Fibroblast of skin of right quadriceps (primary cell): ENCODE measurements around the gene NCAM1.

Source experiments
- DNase-seq: peaks from one replicate; pipeline ENCODE4 v3.0.0-alpha.2; 2013

NCAM1 gene

DNA sequence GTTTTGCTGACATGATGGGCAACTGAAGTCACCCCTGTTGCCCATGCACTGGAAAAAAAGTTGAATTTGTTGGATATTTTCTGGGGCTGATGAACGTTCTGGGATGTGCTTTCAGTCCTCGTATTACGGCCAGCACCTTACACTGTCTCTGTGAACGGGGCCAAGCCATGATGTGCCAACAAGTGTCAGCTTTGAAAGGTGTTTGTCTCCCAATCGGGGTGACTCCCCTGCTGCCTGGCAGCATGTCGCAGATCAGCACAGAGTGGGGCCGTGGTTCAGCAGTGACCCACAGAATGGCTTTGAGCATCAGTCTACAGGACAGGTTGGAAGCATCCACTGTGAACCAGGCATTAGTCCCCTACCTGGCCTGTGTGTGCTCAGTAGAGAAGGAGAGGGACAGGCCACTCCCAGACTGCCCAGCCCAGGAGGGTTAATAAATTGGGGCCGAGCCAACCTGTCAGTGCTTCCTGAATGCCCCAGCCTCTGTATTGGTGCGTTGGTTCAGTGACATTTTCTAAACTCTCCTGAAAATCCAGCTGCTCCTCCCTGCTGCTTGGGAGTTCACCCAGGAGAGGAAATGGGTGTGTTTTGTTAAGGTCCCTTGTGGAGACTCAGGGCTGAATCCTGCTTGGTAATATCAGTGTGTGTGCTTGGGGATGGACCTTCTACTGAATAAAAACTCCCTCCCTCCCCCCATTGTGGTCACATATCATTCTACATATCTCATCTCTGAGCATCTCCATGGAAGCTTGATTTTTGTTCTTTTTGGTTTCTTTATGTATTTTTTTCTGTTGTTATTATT lies 302.4 kb downstream of the NCAM1 start:
- DNase-seq: no peak

GRCh38 chr11:113265362-113265761 lies 304.1 kb downstream of the NCAM1 start:
- DNase-seq: no peak

DNA sequence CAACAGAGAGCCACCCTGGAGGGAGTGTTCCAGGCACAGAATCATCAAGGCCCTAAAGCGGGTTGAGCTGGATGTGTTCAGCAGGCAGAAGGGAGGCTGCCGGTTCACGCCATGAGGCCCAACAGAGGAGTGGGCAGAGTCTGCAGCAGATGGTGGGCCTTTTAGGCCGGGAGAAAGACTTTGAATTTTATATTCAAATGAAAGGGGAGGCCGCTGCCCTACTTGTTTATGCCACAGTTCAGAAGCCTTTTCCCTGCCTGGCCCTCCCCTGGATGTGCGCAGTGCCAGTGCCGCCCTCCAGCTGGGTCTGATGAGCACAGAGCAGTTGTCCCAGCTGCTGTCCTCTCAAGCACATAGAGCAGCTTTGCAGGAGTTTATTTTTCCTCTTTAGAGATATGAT lies 306.3 kb downstream of the NCAM1 start:
- no peak for DNase-seq

DNA sequence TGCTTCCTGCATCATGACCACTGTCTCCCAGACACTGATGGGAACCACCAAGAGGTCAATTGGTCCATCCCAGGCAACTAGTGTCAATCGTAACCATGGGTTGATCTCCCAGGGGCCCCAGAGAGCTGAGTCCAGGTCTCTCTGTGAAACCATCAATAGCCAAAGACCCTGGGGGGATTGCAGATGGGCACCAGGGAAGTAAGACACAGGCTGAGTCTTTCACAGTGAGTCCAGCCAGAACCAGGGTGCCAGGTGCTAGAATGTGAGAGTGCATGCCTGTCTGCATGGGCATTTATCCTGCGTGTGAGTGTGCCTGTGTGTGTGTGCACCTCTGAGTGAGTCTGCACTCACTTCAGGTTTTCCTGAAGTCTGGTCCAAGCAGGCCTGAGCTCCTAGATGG lies 307.9 kb downstream of the NCAM1 start:
- no peak for DNase-seq

DNA sequence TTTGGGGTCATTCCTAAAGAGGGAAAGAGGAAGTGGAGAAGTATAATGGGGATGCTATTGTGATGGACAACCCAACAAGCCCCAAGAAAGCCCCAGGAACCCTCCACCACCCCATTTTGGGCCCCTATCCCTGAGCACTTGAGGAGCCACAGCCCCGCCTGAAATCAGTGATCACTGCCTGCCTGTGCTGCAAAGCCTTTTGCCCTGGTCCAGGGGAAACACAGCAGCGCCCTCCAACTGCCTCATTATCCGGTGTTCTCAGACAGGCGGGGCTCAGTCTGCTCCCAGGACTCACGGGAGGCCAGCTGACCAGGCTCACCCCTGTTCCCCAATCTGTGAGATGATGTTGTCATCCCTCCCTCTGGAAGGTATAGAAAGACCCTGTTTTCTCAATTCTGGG lies 308.4 kb downstream of the NCAM1 start:
- no peak for DNase-seq

DNA sequence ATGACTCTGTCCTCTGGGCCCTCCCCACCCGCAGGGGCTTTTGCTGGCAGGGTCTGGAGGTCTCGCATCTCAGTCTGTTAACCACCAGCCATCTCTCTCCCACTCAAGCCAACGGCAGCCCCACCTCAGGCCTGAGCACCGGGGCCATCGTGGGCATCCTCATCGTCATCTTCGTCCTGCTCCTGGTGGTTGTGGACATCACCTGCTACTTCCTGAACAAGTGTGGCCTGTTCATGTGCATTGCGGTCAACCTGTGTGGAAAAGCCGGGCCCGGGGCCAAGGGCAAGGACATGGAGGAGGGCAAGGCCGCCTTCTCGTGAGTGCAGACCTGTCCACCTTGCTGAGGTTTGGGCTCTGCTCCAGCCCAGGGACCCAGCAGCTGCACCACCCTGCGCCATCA lies 308.9 kb downstream of the NCAM1 start:
- no peak for DNase-seq

DNA sequence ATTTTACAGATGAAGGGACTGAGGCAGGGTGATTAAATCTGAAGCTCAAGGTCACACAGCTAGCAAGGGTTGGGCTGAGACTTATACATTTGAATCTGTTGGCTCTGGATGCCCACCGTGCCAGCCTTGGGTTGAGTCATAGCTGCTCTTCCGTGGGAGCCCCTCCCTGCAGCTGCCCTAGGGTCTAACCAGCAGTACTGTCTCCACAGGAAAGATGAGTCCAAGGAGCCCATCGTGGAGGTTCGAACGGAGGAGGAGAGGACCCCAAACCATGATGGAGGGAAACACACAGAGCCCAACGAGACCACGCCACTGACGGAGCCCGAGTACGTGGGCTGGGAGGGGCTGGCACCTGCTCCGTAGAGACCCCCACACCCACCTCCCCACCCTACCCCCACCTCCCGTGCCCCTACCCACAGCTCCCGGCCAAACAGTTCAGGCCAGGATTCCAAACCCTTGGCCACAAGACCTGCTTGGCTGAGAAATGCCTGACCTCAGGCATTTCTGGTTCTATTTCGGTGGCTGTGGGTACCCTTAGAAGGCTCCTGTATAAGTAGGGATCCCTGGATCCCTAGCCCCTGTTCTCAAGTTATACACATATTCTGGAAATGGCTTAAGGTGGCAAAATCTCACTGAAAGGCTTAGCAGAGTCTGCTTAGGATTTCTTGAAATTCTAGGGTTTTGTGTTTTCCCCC lies 310.5 kb downstream of the NCAM1 start:
- DNase-seq: no peak

GRCh38 chr11:113272281-113272680 lies 311.1 kb downstream of the NCAM1 start:
- no peak for DNase-seq

DNA sequence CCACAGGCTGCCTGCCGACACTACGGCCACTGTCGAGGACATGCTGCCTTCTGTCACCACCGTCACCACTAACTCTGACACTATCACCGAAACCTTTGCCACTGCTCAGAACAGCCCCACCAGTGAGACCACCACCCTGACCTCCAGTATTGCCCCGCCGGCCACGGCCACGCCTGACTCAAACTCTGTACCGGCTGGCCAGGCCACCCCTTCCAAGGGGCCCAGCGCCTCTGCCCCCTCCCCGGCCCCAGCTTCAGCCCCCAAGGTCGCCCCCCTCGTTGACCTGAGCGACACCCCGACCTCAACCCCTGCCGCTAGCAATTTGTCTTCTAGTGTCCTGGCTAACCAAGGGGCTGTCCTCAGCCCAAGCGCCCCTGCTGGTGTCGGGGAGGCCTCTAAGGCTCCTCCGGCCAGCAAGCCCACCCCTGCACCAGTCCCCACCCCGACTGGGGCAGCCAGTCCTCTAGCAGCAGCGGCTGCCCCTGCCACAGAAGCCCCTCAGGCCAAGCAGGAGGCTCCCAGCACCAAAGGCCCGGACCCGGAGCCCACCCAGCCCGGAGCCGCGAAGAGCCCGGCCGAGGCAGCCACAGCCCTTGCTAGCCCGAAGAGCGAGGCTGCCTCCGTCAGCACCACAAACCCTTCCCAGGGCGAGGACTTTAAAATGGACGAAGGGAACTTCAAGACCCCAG lies 311.9 kb downstream of the NCAM1 start:
- no peak for DNase-seq

- no peak for DNase-seq
Measured at GRCh38 chr11:113273720-113274119, 312.5 kb downstream of the NCAM1 start.

GRCh38 chr11:113274713-113275582 lies 313.7 kb downstream of the NCAM1 start:
- no peak for DNase-seq

GRCh38 chr11:113275602-113276001 lies 314.4 kb downstream of the NCAM1 start:
- no peak for DNase-seq

DNA sequence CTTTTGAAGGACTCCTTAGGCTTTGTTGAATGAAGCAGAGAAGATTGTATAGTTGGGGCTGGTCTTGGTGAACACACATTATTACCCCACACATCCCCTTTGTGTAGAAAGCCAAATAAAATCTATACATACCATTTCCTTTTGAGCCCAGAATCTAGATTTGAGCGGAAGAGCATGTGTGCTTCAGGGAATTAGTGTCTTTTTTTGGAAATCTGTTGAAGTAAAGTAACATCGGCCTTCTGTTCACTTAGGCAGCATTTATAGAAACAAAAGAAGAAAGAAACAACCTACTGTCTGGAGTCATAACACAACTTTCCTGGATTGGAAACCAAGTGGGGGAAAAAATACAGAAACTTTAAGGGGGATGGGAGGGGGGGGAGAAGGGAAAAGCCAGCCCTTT lies 315.2 kb downstream of the NCAM1 start:
- no peak for DNase-seq

GRCh38 chr11:113277907-113278306 lies 316.7 kb downstream of the NCAM1 start:
- DNase-seq: no peak

DNA sequence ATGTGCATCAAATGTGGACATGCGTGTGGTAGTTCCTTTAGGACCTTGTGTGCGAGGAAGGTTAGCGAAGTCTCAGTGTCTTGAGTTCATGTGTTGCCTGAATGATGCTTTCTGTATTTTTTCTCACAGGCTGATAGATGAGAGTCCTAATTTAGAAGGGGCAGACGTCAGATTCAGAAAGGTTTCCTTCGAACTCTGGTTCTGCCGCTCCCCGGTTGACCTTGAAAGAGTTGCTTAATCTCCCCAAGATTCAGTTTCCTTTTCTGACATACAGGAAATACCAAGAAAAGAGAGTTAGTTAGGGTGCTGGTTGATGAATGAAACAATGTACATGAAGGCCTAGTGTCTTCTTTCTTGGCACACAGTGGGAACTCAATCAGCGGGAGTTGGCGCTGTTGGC lies 317.3 kb downstream of the NCAM1 start:
- DNase-seq: no peak

DNA sequence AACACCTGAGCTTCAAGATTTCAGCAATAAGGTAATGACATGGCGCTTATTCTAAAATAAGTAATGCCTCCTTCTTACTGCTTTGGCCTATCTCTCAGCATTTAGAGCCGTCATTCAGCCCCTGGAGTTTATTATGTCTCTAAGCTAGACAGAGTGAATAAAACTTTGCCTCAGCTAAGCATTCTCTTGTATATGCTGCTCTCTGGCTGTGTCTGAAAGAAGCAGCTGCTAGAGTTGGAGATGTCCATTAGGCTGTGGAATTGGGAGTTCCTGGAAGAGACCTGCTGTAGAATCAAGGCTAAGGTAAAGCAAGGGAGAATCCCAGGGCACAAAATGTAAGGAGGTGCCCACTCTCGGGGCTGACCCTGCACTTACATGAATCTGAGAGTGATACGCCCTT lies 317.7 kb downstream of the NCAM1 start:
- DNase-seq: no peak

DNA sequence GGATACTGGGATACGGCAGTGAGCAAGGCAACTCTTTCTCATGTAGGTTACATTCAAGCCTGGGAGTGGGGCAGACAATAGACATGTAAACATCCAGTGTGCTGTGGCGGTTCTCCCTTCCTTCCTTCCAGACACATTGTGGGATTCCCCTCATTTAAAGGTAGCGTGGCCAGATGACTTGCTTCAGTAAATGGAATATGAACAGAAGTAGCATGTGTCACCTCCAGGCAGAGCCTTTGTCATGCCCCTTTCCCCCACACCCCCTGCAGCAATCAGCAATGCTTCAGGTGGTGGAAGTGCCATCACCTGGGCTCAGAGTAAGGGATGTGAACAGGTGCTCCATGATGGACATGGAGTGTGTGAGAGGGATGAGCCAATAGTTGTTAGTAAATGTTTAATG lies 318.4 kb downstream of the NCAM1 start:
- no peak for DNase-seq

GRCh38 chr11:113281052-113281725 lies 320.0 kb downstream of the NCAM1 start:
- DNase-seq: no peak

DNA sequence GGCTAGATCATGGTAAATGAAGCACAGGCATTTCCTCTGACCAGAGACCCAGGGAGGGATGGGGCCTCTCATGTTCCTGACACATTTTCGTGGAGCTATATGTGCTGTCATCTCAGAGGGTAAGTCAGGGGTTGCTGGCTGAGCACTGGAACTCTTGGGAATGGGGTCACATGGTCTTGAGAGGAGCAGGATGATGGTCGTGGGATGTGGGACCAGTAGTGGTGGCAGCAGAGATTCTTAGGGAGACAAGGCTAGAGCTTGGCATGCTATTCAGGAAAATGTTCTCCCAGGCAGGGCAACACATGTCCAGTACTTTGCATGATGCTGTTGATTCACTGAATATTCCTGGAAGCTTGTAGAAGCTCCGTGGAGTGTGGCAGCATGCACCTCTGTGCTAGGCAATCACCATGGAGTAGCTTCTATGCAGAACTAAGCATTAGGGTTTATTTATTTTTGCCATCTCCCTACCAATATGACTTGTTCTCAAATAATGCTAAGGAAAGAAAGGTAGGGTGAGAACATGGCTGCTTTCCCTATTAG lies 321.7 kb downstream of the NCAM1 start:
- no peak for DNase-seq

DNA sequence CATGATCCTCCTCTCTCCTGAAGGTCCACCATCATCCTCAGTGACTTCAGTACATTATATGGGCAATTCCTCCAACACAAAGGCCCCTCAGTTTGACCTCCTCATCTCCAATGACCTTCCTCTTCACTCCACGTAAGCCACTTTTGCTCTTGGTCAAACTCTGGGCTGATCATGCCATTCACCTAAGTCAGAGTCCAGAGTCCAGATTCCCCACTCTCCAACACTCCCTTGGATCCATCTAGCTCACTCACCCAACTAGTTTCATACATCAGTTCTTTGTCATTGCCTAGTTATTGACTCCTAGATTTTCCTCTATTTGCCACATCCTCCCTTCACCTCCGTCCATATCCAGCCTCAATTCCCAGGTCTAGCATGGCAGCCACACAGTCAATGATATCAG lies 322.7 kb downstream of the NCAM1 start:
- DNase-seq: no peak

- no peak for DNase-seq
Measured at GRCh38 chr11:113286009-113286408, 324.8 kb downstream of the NCAM1 start.
